NB4 (cell line): ENCODE measurements around the gene SERAC1.

Experiments
- DNase-seq: peaks from one replicate; pipeline ENCODE4 v3.0.0; 2010; ENCODE audit warnings: low read depth
- H3K4me3 ChIP-seq: one replicate; pipeline ENCODE4 v1.5.1; 2011; ENCODE audit warnings: mild to moderate bottlenecking, low read depth, low read length, moderate library complexity
- MYC ChIP-seq: IDR thresholded peaks from 2 replicates; pipeline ENCODE4 v1.6.1; 2011; ENCODE audit warnings: low read depth, low read length
- POLR2A ChIP-seq: IDR thresholded peaks from 2 replicates; pipeline ENCODE4 v1.6.1; 2011; ENCODE audit warnings: mild to moderate bottlenecking; ENCODE audit not compliant: insufficient read length; ENCODE audit errors: extremely low read depth
- TF ChIP-seq, protein P1 (sequence below): IDR thresholded peaks from one replicate; pipeline ENCODE4 v1.5.1; 2012; ENCODE audit warnings: low read depth, low read length
- TF ChIP-seq, protein P2 (sequence below): IDR thresholded peaks from 2 replicates; pipeline ENCODE4 v1.6.1; 2011; ENCODE audit warnings: low read depth, low read length

Gene SERAC1

DNA sequence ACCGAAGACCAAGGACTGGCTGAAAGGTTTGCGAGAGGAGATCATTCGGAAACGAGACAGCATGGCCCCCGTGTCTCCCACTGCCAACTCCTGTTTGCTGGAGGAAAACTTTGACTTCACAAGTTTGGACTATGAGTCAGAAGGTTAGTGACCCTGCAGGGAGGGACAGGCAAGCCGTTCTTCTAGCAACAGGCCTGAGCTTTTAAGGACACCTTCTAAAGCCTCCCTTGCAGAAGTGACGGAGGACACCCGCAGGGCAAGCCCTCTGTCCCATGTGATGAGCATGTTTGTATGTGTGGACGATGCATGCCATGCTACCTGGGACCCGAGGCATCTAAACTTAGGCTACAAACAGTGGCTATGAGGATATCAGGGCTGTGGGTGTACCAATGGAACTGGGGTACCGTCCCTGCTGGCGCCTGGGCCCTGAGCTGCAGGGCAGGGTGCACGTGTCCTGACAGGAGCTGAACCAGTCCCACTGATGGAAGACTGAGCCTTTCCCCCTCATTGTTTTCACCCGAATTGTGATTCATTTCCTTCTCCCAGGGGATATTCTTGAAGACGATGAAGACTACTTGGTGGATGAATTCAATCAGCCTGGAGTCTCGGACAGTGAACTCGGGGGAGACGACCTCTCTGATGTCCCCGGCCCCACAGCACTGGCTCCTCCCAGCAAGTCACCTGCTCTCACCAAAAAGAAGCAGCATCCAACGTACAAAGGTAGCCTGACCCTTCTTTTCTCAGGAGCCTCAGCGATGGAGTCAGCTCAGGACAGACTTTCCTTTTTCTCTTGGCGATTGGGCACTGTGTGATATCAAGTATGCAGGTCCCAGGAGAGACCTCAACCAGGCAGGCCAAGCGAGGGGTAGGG lies 84.4 kb downstream of the SERAC1 start:
- H3K4me3 ChIP-seq = no peak overlapping the region
- DNase-seq = no peak
- no peak for TF ChIP-seq MYC
- TF ChIP-seq, protein P1, sequence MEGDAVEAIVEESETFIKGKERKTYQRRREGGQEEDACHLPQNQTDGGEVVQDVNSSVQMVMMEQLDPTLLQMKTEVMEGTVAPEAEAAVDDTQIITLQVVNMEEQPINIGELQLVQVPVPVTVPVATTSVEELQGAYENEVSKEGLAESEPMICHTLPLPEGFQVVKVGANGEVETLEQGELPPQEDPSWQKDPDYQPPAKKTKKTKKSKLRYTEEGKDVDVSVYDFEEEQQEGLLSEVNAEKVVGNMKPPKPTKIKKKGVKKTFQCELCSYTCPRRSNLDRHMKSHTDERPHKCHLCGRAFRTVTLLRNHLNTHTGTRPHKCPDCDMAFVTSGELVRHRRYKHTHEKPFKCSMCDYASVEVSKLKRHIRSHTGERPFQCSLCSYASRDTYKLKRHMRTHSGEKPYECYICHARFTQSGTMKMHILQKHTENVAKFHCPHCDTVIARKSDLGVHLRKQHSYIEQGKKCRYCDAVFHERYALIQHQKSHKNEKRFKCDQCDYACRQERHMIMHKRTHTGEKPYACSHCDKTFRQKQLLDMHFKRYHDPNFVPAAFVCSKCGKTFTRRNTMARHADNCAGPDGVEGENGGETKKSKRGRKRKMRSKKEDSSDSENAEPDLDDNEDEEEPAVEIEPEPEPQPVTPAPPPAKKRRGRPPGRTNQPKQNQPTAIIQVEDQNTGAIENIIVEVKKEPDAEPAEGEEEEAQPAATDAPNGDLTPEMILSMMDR = no peak
- TF ChIP-seq POLR2A = no peak

DNA sequence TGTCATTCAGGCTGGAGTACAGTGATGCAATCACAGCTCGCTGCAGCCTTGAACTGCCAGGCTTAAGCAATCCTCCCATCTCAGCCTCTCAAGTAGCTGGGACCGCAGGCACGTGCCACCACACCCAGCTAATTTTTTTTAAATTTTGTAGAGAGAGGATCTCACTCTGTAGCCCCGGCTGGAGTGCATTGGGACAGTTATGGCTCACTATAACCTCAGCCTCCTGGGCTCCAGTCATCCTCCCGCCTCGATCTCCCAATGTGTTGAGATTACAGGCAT lies 86.5 kb downstream of the SERAC1 start:
- peak; percentile 80 for DNase-seq
- H3K4me3 ChIP-seq = no peak overlapping the region
- TF ChIP-seq, protein P1 = no peak
- TF ChIP-seq MYC = no peak
- TF ChIP-seq, protein P2, sequence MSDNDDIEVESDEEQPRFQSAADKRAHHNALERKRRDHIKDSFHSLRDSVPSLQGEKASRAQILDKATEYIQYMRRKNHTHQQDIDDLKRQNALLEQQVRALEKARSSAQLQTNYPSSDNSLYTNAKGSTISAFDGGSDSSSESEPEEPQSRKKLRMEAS = no peak
- TF ChIP-seq POLR2A = no peak

DNA sequence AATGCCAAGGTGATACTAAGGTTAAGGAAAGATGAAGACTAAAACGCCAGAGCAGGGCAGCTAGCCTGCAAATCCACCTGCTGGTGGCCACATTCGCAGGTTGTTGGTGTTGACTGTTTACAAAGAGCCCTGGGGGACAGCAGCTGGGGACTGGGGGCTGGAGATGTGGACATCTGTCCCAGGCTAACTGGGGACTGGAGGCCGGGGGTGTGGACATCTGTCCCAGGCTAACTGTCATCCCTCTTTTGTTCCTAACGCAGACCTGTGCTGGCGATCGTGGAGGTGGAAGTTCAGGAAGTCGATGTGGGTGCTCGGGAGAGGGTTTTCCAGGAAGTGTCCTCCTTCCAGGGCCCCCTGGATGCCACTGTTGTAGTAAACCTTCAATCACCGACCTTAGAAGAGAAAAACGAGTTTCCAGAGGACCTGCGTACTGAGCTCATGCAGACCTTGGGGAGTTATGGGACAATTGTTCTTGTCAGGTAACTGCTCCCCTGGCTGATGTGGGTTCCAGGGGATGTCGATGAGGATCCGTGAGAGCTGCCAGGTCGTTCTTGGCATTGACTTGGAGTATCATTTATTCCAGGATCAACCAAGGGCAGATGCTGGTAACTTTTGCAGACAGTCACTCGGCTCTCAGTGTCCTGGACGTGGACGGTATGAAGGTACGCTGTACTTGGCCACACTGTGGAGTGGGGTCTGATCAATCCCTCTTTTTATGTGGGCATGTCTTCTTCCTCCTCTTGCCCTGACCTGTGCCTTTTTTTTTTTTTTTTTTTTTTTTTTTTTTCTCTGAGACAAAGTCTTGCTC lies 87.0 kb downstream of the SERAC1 start:
- no peak overlapping the region for H3K4me3 ChIP-seq
- DNase-seq = no peak
- no peak for TF ChIP-seq POLR2A

DNA sequence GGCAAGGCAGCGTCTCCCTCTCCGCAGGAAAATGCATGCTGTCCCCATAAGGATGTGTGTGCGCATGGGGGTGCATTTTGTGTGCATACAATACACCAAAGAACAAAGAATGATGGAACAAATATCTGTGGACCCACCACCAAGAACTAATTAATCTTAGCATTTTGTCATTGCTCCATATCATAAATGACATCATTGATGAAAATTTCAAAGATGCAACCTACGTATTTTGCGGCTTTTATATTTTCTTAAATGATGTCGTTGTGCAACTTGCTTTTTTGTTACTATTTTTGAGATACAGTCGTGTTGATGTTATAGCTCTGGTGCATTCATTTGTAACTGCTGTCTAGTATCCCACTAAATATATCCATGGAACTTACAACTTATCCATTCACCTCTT lies 89.7 kb downstream of the SERAC1 start:
- TF ChIP-seq POLR2A (no peak), MYC (no peak)
- TF ChIP-seq, protein P2 = no peak
- TF ChIP-seq, protein P1 = no peak
- no peak for DNase-seq
- no peak overlapping the region for H3K4me3 ChIP-seq

DNA sequence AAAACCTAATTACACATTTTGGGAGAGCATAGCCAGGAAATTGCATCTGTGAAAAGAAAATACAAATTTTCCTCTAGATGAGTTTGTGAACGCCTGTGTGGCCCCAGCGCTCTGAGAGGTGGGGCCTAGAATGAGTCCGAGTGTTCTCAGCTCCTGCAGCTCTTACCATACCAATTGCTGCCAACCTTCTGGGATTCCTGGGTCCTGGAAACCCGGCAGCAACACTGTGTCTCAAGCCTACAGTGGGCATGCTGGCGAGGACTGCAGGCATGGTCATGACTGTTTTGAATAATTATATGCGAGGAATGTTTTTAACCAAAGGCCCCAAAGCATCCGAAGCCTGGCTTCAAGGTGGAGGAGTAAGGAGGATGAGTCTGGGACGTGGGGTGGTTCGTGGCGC lies 90.4 kb downstream of the SERAC1 start:
- H3K4me3 ChIP-seq = no peak overlapping the region
- TF ChIP-seq, protein P1 = no peak
- TF ChIP-seq POLR2A (no peak), MYC (no peak)
- TF ChIP-seq, protein P2 = no peak
- DNase-seq = no peak

DNA sequence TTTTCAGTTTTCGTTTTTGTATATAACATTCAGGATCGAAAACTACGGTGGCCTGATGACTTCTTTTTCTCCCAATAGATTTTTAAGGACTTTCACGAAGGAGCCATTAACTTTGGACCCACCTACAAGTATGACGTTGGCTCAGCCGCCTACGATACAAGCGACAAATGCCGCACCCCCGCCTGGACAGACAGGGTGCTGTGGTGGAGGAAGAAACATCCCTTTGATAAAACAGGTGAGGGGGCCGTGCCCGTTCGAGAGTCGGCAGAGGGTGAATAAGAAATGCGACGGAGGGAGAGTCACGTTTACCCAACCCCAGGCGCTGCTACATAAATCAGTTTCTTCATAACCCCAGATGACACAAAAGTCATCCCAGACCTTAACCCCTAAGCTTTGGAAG lies 91.5 kb downstream of the SERAC1 start:
- no peak overlapping the region for H3K4me3 ChIP-seq
- TF ChIP-seq, protein P2 = no peak
- TF ChIP-seq MYC (no peak), POLR2A (no peak)
- TF ChIP-seq, protein P1 = no peak
- no peak for DNase-seq
